SH-SY5Y (cell line): Measurements from ENCODE around the gene CALU.

Experiments
- GATA2 ChIP-seq: IDR thresholded peaks from 2 replicates; pipeline ENCODE4 v1.6.1; 2011; ENCODE audit warnings: mild to moderate bottlenecking, low read depth, low read length
- GATA3 ChIP-seq: IDR thresholded peaks from 2 replicates; pipeline ENCODE4 v1.6.1; 2011; ENCODE audit warnings: low read depth, mild to moderate bottlenecking, low read length, moderate library complexity

DNA sequence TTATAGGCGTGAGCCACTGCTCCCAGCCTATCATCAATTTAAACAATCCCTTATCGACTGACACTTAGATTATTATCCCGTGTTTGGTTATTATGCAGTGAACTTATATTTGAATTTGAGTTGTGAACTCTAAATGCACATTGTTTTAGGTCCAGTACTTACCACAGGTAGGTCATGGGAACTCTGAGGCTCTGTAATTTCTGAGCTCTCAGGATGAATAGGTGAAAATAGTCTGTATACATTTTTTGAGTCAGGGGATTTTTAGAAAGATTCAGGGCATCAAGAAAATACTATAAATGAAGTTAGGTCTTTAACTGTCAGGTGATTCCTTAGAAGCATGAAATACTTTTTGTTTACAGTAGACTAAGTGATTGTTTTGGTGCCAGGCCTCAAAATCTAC lies 61.4 kb downstream of the CALU start:
- TF ChIP-seq GATA2 (no peak), GATA3 (no peak)
